NCI-H524 (cell line): ENCODE data around the gene UNC45B.
A peak's percentile ranks its signal among the peaks of the same experiment; 100 is the strongest.
"Not testable (repeated sequence)": the region's sequence is repeated elsewhere in the genome, so short reads cannot be mapped to it uniquely, and the experiment has no call there.

Source experiments
- DNase-seq, 2 experiments: peaks; one replicate each; lab custom pipeline; 2025; lab: John Stamatoyannopoulos, UW

UNC45B gene, protein sequence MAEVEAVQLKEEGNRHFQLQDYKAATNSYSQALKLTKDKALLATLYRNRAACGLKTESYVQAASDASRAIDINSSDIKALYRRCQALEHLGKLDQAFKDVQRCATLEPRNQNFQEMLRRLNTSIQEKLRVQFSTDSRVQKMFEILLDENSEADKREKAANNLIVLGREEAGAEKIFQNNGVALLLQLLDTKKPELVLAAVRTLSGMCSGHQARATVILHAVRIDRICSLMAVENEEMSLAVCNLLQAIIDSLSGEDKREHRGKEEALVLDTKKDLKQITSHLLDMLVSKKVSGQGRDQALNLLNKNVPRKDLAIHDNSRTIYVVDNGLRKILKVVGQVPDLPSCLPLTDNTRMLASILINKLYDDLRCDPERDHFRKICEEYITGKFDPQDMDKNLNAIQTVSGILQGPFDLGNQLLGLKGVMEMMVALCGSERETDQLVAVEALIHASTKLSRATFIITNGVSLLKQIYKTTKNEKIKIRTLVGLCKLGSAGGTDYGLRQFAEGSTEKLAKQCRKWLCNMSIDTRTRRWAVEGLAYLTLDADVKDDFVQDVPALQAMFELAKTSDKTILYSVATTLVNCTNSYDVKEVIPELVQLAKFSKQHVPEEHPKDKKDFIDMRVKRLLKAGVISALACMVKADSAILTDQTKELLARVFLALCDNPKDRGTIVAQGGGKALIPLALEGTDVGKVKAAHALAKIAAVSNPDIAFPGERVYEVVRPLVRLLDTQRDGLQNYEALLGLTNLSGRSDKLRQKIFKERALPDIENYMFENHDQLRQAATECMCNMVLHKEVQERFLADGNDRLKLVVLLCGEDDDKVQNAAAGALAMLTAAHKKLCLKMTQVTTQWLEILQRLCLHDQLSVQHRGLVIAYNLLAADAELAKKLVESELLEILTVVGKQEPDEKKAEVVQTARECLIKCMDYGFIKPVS

GRCh38 chr17:35147375-35147905 lies at the start of gene UNC45B:
UNC45B (plus strand) TSS chr17:35147817; CDS start chr17:35148264, 447 bp downstream.
- DNase-seq, result no peak

DNA sequence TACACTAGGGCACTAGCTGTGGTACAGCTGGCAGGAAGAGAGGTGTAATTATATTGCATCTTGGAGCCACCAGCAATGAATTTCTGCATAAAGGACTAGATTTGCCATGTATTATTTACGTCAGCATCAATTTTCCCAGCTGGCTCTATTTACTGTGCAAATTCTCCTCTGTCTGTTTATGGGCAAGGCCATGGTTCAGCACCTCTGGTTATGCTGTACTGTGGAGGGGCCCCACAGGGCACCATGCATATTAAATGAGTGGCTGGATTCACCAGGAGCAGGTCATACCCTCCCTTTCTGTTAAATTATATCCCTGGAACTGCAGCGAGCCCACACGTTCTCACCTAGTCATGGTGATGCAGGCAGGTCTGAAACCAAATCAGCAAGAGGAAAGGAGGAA lies 47.7 kb upstream of the UNC45B start:
- no peak for DNase-seq

- no peak for DNase-seq
Measured at GRCh38 chr17:35101036-35101435, 46.6 kb upstream of the UNC45B start.

DNA sequence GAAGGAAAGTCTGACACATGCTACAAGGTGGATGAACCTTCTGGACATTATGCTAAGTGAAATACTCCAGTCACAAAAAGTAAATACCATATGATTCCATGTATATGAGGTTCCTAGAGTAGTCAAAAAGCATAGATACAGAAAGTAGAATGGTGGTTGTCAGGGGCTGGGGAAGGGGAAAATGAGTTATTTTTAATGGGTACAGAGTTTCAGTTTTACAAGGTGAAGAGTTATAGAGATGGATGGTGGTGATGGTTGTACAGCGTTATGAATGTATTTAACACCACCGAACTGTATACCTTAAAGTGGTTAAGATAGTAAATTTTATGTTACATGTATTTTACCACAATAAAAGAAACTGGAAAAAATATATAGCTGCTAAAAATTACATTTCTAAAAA lies 45.9 kb upstream of the UNC45B start:
- DNase-seq, result no peak

GRCh38 chr17:35103271-35103670 lies 44.3 kb upstream of the UNC45B start:
- no peak for DNase-seq

DNA sequence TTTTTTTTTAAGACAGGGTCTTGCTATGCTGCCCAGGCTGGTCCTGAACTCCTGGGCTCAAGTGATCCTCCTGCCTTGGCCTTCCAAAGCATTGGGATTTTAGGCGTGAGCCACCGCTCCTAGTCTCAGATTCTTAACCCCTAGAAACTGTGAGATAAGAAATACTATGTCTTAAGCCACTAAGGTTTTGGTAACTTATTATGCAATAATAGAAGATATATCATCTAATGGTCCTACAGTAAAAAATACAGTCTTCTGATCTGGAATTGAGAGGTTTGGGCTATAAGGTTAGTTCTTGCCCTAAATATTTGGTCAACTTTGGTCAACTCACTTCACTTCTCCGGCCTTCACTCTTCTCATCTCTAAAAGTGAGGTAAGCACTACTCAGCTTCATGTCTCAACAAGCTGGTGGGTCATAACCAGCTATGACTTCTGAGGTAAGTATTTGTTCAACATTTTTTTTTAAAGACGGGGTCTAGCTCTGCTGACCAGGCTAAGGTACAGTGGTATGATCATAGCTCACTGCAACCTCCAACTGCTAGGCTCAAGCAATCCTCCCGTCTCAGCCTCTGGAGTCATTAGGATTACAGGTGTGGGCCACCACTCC lies 42.7 kb upstream of the UNC45B start:
- no peak for DNase-seq

DNA sequence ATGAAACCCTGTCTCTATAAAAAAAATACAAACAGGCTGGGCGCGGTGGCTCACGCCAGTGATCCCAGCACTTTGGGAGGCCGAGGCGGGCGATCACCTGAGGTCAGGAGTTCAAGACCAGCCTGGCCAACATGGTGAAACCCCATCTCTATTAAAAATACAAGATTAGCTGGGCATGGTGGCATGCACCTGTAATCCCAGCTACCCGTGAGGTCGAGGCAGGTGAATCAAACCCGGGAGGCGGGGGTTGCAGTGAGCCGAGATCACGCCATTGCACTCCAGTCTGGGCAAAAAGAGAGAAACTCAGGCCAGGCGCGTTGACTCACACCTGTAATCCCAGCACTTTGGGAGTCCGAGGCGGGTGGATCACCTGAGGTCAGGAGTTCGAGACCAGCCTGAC lies 36.8 kb upstream of the UNC45B start:
- not testable (repeated sequence) for DNase-seq

DNA sequence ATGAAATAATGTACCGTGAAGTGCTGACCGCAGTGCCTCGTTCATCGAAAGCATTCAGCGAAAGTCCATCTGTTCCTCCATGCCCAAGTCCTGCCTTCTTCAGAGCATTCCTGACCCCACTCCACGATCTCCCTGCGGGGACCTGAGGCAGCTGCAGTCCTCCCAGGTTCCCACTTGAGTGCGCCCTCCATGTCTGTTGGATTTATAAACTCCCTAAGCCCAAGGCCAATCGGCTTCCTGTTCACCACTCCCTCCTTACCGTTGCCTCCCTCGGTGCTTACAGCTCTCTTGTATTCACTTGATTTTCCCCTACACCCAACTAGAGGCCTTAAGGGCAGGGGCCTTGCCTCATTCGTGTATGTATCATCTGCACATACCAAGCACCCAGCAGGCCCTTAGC lies 30.8 kb upstream of the UNC45B start:
- DNase-seq, result no peak

DNA sequence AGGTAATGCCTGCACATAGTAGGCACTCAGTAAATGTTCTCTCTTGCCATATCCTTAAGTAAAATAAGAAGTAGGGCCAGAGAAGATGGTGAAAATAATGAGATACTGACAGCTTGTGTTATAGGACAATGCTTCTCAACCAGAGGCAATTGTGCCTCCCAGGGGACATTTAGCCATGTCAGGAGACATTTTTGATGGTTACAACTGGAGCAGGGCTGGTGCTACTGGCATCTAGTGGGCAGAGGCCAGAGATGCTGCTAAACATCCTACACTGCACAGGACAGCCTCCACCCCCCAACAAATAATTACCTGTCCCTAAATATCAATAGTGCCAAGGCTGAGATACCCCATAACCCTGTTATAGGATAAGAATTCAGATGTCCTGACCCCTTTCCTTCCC lies 29.6 kb upstream of the UNC45B start:
- DNase-seq, result no peak

- DNase-seq, result peak; percentile 77
Measured at GRCh38 chr17:35119370-35120165, 28.0 kb upstream of the UNC45B start, which contains the start of gene RAD51D. RAD51D (minus strand) TSS chr17:35119860; CDS start chr17:35119613, 247 bp downstream.

DNA sequence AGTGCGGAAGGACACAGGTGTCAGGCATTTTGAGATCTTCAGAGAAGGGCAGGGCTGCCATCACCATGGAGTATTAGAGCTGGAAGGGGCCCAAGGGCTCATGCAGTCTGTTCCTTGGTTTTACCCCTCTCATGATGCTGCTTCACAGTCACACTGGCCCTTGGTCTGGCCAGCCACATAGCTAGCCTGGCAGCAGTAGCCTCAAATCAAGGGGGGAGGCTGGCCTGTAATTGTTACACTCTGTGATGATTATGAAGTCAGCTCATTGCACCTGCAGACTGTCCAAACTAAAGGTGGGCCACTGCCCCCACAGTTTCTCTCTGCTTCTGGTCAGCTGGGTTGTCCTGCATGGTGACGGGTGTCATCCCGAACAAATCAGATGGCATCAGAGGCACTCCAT lies 26.3 kb upstream of the UNC45B start, which contains the start of gene FNDC8:
Gene FNDC8, plus strand, starts transcription at position 301 of the 400 bp plus-strand sequence. Its CDS starts 79 bp downstream, at position 380.
- DNase-seq, result no peak

- DNase-seq, result no peak
Measured at GRCh38 chr17:35127751-35128514, 19.7 kb upstream of the UNC45B start.

GRCh38 chr17:35129154-35129972 lies 18.3 kb upstream of the UNC45B start:
- no peak for DNase-seq

GRCh38 chr17:35129973-35130351 lies 17.7 kb upstream of the UNC45B start:
- no peak for DNase-seq

- no peak for DNase-seq
Measured at GRCh38 chr17:35130392-35130791, 17.2 kb upstream of the UNC45B start.

DNA sequence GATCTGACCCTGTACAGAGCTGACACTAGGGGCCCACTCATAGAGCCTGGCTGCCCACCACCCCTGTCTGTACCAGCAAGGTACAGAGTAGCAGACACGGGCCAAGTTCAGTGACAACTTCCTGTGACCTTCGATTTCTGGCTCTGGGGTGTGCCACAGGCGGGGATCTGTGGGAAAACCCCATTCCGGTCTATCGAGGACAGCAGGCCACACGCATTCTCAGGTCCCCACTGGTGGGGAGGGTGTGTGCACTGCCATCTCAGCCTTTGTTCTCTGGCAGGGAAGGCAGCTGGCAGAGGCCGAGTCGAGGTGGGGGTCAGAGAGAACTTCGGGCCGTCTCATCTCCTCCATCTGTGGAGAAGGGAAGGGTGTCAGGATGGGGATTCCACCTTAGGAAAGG lies 15.5 kb upstream of the UNC45B start:
- no peak for DNase-seq

DNA sequence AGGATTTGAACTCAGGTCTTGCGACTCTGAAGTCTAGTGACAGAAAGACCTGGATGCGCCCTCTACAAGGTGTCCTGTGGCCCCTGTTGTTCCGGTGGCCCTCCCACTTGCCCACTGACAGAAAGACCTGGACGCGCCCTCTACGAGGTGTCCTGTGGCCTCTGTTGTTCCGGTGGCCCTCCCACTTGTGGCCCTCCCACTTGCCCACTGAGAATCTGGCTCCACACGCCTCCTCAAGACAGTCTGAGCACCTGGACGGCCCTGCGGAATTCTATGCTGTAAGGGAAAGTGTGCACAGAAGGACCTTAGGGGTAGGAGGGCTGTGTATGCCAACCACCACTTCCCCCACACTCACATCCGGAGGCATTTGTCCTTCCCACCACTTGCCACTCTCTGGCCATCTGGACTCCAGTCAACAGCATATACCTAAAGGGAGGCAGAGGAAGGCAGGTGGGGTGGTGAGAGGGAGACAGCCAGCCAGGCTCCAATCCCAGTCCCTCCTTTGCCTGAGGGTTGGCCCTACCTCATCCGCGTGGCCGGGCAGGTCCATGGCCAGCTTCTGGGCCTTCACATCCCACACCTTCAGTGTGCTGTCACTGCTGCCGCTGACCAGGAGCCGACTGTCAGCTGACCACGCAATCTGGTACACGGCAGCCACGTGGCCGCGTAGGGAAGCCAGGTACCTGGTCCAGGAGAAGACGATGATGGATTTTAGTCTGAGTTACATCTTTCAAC lies 14.6 kb upstream of the UNC45B start:
- peak; percentile 69 for DNase-seq

GRCh38 chr17:35135322-35135721 lies 12.3 kb upstream of the UNC45B start:
- no peak for DNase-seq

DNA sequence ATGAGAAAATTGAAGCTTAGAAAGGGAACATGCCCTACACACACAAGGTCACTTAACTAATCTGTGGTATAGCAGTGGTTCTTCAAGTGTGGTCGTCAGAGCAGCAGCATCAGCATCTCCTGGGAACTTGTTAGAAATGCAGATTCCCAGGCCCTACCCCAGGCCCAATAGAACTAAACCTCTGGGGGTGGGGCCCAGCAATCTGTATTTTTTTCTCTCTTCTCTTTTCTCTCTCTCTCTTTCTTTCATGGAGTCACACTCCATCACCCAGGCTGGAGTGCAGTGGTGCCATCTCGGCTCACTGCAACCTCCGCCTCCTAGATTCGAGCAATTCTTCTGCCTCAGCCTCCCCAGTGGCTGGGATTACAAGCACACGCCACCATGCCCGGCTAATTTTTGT lies 9.4 kb upstream of the UNC45B start:
- no peak for DNase-seq
